Tibial nerve (tissue), 3 donors: Measurements from ENCODE around the gene MS4A7.

Experiments
- CTCF ChIP-seq, 5 experiments: fragments of 200-600 bp in 3 of 5; fragments of 450-650 bp in 2 of 5; sonication (generic) in 3 of 5; IDR thresholded peaks; one replicate each; pipeline ENCODE4 v1.5.1; 2016 to 2019; ENCODE audit warnings: antibody characterized with exemption in 5 of 5, mild to moderate bottlenecking in 3 of 5, moderate library complexity in 2 of 5
- POLR2A ChIP-seq, 2 donors: fragments of 450-650 bp; IDR thresholded peaks; one replicate each; pipeline ENCODE4 v1.6.1; 2017; ENCODE audit warnings: antibody characterized with exemption in 2 of 2, mild to moderate bottlenecking in 2 of 2, moderate library complexity in 2 of 2

DNA sequence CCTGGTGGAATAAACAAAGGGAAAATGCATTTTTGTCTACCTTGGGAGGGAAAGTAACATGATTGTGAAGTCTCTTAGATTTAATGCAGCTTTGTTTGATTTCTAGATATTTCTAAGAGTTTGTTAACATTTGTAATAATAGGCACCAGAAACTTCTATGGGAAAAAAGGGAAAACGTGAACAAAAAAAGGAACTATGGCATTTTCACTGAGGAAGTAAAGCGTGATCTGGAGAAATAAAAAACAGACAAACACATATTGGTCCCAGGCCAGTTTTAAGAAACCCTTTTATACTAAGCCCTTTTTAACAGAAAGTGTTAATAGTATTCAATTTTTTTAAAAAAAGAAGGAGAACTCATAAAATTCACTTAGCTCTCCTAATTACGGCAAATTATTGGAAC, 6.9 kb upstream of the MS4A7 start:
- TF ChIP-seq CTCF (IDR thresholded peaks at IDR 0.05) (no peak), POLR2A (IDR thresholded peaks at IDR 0.05) (no peak)
